Measurements from ENCODE around the gene DYNC2LI1.

DYNC2LI1 gene

DNA sequence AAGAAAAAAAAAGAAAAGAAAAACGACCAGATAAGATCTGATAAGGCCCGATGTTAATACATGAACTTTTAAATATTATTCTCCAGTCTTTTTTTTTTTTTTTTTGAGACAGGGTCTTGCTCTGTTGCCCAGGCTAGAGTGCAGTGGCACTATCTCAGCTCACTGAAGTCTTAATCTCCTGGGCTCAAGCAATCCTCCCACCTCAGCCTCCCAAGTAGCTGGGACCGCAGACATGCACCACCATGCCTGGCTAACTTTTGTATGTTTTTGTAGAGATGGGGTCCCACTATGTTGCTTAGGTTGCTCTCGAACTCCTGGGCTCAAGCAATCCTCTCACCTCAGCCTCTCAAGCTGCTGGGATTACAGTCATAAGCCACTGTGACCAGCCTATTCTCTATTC is 63.2 kb downstream of the DYNC2LI1 start:
- Histone ChIP-seq H4K20me1 (ENCODE audit: insufficient read depth, low read length) (no peaks in the 10 kb centered on the region), H3K4me1 (ENCODE audit: low read length) (no peaks in the 10 kb centered on the region), H3K36me3 (replicated peaks; ENCODE audit: insufficient read depth, low read length) (no peaks in the 10 kb centered on the region), H3K27ac (ENCODE audit: low read length) (no peak overlapping the region), H3F3A (ENCODE audit: insufficient read depth, low read length) (no peaks in the 10 kb centered on the region), H3K4me2 (ENCODE audit: low read depth, low read length) (no peak overlapping the region), H3K9ac (ENCODE audit: low read length) (no peak overlapping the region), H3K27me3 (replicated peaks; ENCODE audit: insufficient read depth, low read length) (no peaks in the 10 kb centered on the region), H3K79me2 (ENCODE audit: low read length) (no peaks in the 10 kb centered on the region), H3K4me3 (ENCODE audit: low read length) (no peak overlapping the region), H3K9me3 (replicated peaks; ENCODE audit: insufficient read depth, low read length) (no peaks in the 10 kb centered on the region), H3K9me2 (replicated peaks; ENCODE audit: insufficient read depth, low read length) (no peaks in the 10 kb centered on the region), H2AFZ (ENCODE audit: low read length) (no peak overlapping the region)
- DNase-seq: no peak
- TF ChIP-seq EZH2phosphoT487 (IDR thresholded peaks at IDR 0.05; ENCODE audit: low read length) (no peak), EZH2 (optimal IDR thresholded peaks at IDR 0.05; ENCODE audit: low read depth, low read length) (no peak)
- TF ChIP-seq, protein P1, sequence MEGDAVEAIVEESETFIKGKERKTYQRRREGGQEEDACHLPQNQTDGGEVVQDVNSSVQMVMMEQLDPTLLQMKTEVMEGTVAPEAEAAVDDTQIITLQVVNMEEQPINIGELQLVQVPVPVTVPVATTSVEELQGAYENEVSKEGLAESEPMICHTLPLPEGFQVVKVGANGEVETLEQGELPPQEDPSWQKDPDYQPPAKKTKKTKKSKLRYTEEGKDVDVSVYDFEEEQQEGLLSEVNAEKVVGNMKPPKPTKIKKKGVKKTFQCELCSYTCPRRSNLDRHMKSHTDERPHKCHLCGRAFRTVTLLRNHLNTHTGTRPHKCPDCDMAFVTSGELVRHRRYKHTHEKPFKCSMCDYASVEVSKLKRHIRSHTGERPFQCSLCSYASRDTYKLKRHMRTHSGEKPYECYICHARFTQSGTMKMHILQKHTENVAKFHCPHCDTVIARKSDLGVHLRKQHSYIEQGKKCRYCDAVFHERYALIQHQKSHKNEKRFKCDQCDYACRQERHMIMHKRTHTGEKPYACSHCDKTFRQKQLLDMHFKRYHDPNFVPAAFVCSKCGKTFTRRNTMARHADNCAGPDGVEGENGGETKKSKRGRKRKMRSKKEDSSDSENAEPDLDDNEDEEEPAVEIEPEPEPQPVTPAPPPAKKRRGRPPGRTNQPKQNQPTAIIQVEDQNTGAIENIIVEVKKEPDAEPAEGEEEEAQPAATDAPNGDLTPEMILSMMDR (IDR thresholded peaks at IDR 0.05; ENCODE audit: low read length): no peak

DNA sequence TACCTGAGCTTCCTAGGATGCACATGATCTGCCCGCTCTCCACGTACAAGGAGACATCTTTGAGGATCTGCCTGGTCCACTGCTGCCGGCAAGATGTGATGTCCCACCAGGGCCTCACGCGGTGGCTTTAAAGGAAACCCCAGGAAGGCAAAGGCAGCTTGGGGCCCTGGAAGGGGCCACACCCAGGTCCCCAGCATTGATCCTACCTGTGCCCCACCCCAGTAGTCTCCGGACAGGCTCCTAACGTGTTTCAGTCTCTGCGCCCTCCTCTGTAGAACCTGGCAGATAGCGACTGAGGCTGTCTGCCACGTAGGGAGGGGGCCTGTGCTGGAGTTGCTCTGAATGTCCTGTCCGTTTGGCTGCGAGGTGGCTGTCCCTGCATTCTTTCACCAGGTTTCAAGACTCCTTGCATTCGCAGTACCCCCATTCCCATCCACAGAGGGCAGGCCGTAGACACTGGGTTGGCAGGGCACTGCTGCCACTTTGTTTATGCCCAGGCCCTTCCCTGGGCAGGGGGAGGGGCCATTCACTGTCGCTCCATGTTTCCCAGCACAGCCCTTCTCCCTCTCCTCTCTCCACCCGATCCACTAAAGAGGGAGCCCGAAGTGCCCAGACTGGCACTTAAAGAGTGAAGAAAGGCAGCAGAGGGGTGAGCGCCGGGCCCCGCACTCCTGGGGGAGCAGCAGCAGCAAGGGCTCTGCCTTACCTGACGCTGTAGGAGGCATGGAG is 64.2 kb downstream of the DYNC2LI1 start:
- Histone ChIP-seq H4K20me1 (ENCODE audit: insufficient read depth, low read length) (no peaks in the 10 kb centered on the region), H2AFZ (ENCODE audit: low read length) (no peak overlapping the region), H3K4me3 (ENCODE audit: low read length) (no peak overlapping the region), H3K9me2 (replicated peaks; ENCODE audit: insufficient read depth, low read length) (no peaks in the 10 kb centered on the region), H3K36me3 (replicated peaks; ENCODE audit: insufficient read depth, low read length) (no peaks in the 10 kb centered on the region), H3K4me1 (ENCODE audit: low read length) (no peaks in the 10 kb centered on the region), H3F3A (ENCODE audit: insufficient read depth, low read length) (no peaks in the 10 kb centered on the region), H3K27me3 (replicated peaks; ENCODE audit: insufficient read depth, low read length) (no peaks in the 10 kb centered on the region), H3K79me2 (ENCODE audit: low read length) (no peaks in the 10 kb centered on the region), H3K27ac (ENCODE audit: low read length) (no peak overlapping the region), H3K9ac (ENCODE audit: low read length) (no peak overlapping the region), H3K4me2 (ENCODE audit: low read depth, low read length) (no peak overlapping the region), H3K9me3 (replicated peaks; ENCODE audit: insufficient read depth, low read length) (no peaks in the 10 kb centered on the region)
- no peak for DNase-seq
- TF ChIP-seq, protein P1 (IDR thresholded peaks at IDR 0.05; ENCODE audit: low read length): no peak
- TF ChIP-seq EZH2phosphoT487 (IDR thresholded peaks at IDR 0.05; ENCODE audit: low read length) (no peak), EZH2 (optimal IDR thresholded peaks at IDR 0.05; ENCODE audit: low read depth, low read length) (no peak)

DNA sequence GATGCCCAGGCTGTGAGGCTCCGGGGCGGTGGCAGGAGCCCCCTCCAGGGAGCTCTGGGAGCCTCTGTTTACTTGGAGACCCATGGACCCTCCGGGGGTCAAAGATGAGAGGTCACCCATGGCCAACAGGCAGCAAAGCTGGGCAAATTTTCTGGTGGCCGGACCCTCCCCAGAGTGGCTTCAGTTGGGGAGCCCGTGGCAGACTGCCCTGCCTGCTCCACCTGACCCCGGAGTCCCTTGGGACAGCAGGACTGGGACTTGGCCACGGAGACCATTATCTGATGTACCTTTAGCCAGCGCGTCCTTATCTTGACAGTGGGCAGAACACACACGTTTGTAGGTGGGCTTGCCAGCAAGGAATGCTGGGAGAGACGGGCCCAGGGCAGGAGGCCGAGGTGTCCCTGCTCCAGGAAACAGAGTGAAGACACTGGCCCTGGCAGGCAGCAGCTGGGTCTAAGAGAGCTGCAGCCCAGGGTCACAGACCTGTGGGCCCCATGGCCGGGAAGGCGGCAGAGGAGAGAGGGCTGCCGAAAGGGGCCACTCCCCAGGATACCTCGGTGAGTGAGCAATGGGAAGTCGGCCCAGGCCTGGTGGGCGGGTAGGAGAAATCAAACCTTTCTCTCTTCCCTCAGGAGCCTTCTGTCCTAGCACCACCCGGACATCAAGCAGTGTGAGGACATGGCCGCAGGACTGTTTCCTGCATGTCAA is 64.9 kb downstream of the DYNC2LI1 start, which contains the start of the genes ABCG5 and ABCG8:
Gene ABCG5 (minus strand): TSS at position 280 of the 708 bp plus-strand sequence. CDS start 160 bp downstream, at position 120.
Gene ABCG8 (plus strand): TSS at position 412 of the 708 bp plus-strand sequence. CDS start 83 bp downstream, at position 495.
- Histone ChIP-seq H3K9ac (ENCODE audit: low read length) (no peak within 1 kb of the TSS), H3K27me3 (replicated peaks; ENCODE audit: insufficient read depth, low read length) (no peaks in the 10 kb centered on the region), H3K9me3 (replicated peaks; ENCODE audit: insufficient read depth, low read length) (no peaks in the 10 kb centered on the region), H3K79me2 (ENCODE audit: low read length) (no peaks in the 10 kb centered on the region), H3K4me1 (ENCODE audit: low read length) (no peaks in the 10 kb centered on the region), H2AFZ (ENCODE audit: low read length) (no peak within 1 kb of the TSS), H3K4me3 (ENCODE audit: low read length) (no peak within 1 kb of the TSS), H3F3A (ENCODE audit: insufficient read depth, low read length) (no peaks in the 10 kb centered on the region), H4K20me1 (ENCODE audit: insufficient read depth, low read length) (no peaks in the 10 kb centered on the region), H3K27ac (ENCODE audit: low read length) (no peak within 1 kb of the TSS), H3K4me2 (ENCODE audit: low read depth, low read length) (no peak within 1 kb of the TSS), H3K9me2 (replicated peaks; ENCODE audit: insufficient read depth, low read length) (no peaks in the 10 kb centered on the region), H3K36me3 (replicated peaks; ENCODE audit: insufficient read depth, low read length) (no peaks in the 10 kb centered on the region)
- TF ChIP-seq EZH2phosphoT487 (IDR thresholded peaks at IDR 0.05; ENCODE audit: low read length) (no peak), EZH2 (optimal IDR thresholded peaks at IDR 0.05; ENCODE audit: low read depth, low read length) (no peak)
- TF ChIP-seq, protein P1 (IDR thresholded peaks at IDR 0.05; ENCODE audit: low read length): no peak
- DNase-seq: no peak

All from MM.1S (cell line).